ENCODE measurements around the gene PDZD2. TPM values are rescaled to one million over a fixed set of nuclear protein-coding genes. Genes with fewer than 3 reads are reported as not detected.

PDZD2 gene
- total and polyA plus RNA-seq, 2 experiments from 2014 or later = 0.21 TPM; not detected in 1

DNA sequence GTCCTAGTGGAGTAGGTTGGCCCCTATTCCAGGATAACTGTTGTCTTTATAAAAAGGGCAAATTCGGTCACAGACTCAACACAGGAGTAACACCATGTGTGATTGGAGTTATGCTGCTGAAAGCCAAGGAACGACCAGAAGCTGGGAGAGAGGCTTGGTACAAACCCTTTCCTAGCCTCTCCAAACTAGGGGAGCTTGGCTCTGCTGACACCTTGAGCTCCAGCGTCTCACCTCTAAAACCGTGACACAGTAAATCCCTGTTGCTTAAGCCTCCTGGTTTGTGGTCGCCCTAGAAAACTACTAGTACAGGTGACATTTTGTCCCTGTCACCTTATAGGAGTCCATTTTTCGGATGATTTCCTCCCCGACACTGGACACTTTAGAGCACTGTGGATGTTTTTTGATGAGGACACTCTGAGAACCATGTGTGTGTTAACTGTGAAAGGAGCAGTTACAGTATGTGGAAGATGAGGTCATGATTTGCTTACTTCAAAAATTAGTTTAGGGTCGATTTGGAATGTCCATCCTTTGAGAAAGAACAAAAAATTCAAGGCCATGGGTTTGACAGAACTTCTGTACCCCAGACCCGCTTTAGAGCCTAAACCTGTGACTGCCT is 167.0 kb downstream of the PDZD2 start:
- in situ Hi-C loops (cut with MboI) = loop anchor here (10.0 kb wide), 1 partner anchor 221 kb away; no protein-coding TSS in a partner anchor
- WGBS, 2 experiments (ENCODE audit: low coverage in 1 of 2, low lambda C conversion rate in 2 of 2, missing lambda C conversion rate in 2 of 2) = 60 to 61% methylated on average over 9 of the region's 9 CpGs
- H3K27ac ChIP-seq = no peak overlapping the region
- no peaks in the 10 kb centered on the region for H3K79me2 ChIP-seq (ENCODE audit: insufficient read depth)
- H4K20me1 ChIP-seq (ENCODE audit: insufficient read depth) = no peaks in the 10 kb centered on the region
- H3K4me2 ChIP-seq (ENCODE audit: unreplicated experiment) = no peak overlapping the region
- no peak overlapping the region for H3K9ac ChIP-seq
- H2AFZ ChIP-seq = no peak overlapping the region
- no peak overlapping the region for H3K4me3 ChIP-seq
- H3K9me3 ChIP-seq (ENCODE audit: low read depth) = no peaks in the 10 kb centered on the region
- H3K4me1 ChIP-seq (ENCODE audit: insufficient read depth) = peaks cover 2% of the 10 kb centered on the region
- TF ChIP-seq EZH2phosphoT487 (IDR thresholded peaks at IDR 0.05; ENCODE audit: insufficient read depth, low read depth) (no peak), EZH2 (IDR thresholded peaks at IDR 0.05; ENCODE audit: insufficient read depth, poor library complexity, severe bottlenecking) (no peak)
- H3K9me2 ChIP-seq (ENCODE audit: insufficient read depth) = no peaks in the 10 kb centered on the region
- no peak for DNase-seq
- H3K27me3 ChIP-seq (replicated peaks; ENCODE audit: insufficient read depth) = peaks cover 31% of the 10 kb centered on the region; the same call in 1 of the 2 replicates
- H3K36me3 ChIP-seq (ENCODE audit: low read depth) = no peaks in the 10 kb centered on the region
- H3F3A ChIP-seq (ENCODE audit: insufficient read depth) = peaks cover 4% of the 10 kb centered on the region; the same call in 1 of the 2 replicates

DNA sequence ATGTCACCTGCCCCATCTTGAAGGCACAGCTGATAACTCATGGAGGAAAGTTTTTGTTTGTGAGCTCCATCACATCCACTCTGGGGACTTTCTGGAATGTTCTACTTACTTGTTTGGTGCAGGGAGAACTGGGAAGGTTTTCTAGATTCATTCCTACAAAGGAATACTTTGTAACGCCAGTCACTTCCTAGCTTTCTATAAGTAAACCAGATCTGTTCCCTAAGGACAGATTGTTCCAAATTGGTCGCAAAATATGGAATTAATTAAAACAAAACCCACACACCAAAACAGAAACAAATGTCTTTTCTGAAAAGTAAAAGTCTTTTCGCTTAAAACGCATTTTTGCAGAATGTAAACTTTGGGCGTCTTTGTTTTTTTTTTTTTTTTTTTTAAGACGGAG is 167.6 kb downstream of the PDZD2 start:
- no peaks in the 10 kb centered on the region for H3K9me3 ChIP-seq (ENCODE audit: low read depth)
- DNase-seq = peak; percentile 18
- in situ Hi-C loops (cut with MboI) = loop anchor here (10.0 kb wide), 1 partner anchor 222 kb away; no protein-coding TSS in a partner anchor
- no peaks in the 10 kb centered on the region for H3K9me2 ChIP-seq (ENCODE audit: insufficient read depth)
- peaks cover 7% of the 10 kb centered on the region; the same call in 1 of the 2 replicates for H3F3A ChIP-seq (ENCODE audit: insufficient read depth)
- H3K4me2 ChIP-seq (ENCODE audit: unreplicated experiment) = peak overlapping the region; percentile 41
- TF ChIP-seq EZH2phosphoT487 (IDR thresholded peaks at IDR 0.05; ENCODE audit: insufficient read depth, low read depth) = no peak
- TF ChIP-seq EZH2 (IDR thresholded peaks at IDR 0.05; ENCODE audit: insufficient read depth, poor library complexity, severe bottlenecking) = no peak
- no peak overlapping the region for H3K27ac ChIP-seq
- H3K9ac ChIP-seq = no peak overlapping the region
- 1% methylated on average over 6 of the region's 6 CpGs for WGBS, 2 experiments (ENCODE audit: low coverage in 1 of 2, low lambda C conversion rate in 2 of 2, missing lambda C conversion rate in 2 of 2)
- peaks cover 8% of the 10 kb centered on the region for H3K4me1 ChIP-seq (ENCODE audit: insufficient read depth)
- no peaks in the 10 kb centered on the region for H3K36me3 ChIP-seq (ENCODE audit: low read depth)
- no peaks in the 10 kb centered on the region for H4K20me1 ChIP-seq (ENCODE audit: insufficient read depth)
- H3K4me3 ChIP-seq = peak overlapping the region; percentile 25
- peaks cover 31% of the 10 kb centered on the region; the same call in 1 of the 2 replicates for H3K27me3 ChIP-seq (replicated peaks; ENCODE audit: insufficient read depth)
- H2AFZ ChIP-seq = no peak overlapping the region
- H3K79me2 ChIP-seq (ENCODE audit: insufficient read depth) = no peaks in the 10 kb centered on the region

DNA sequence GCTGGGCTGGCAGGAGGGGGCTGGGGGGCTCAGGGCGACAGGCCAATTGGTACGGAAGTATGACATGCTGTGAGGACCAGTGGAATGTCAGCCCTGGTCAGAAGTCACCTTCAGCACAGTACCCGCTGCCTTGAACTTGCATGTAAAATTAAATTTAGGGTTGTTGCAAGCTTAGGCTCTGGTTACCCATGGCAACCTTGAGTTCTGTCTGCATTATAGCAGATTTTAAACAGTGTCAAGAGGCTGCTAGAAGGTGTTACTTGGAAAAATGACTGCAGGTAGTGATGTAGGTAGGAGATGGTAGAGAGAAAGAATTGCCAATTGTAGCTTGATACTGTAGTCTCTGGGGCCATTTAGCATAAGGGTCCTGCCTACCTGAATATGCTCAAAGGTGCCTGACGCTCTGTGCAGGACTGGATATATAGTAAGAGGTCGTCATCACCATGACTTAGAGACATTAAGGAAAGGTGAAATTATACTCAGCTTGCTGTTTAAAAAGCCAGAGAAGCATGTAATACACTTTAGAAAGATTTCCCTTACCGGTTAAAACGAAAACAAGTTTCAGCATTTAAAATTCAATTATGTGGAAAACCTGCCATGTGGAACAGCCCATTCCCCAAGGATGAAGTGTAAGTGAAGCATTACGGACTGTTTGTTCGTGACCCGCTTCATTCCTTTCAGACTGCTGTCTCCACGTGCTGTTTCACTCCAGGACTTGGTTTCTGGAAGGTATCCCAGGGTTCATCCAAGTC is 169.0 kb downstream of the PDZD2 start:
- Histone ChIP-seq H3K9ac (no peak overlapping the region), H3F3A (ENCODE audit: insufficient read depth) (peaks cover 7% of the 10 kb centered on the region; the same call in 1 of the 2 replicates)
- in situ Hi-C loops (cut with MboI) = loop anchor here (10.0 kb wide), 1 partner anchor 223 kb away; no protein-coding TSS in a partner anchor

GRCh38 chr5:31809050-31809870 is 170.3 kb downstream of the PDZD2 start:
- no peak overlapping the region for H3K27ac ChIP-seq
- no peak overlapping the region for H3K4me2 ChIP-seq (ENCODE audit: unreplicated experiment)

More for the DNA sequence above, 169.0 kb downstream of the PDZD2 start:
- H3K36me3 ChIP-seq (ENCODE audit: low read depth) = no peaks in the 10 kb centered on the region
- H3K4me3 ChIP-seq = no peak overlapping the region
- H3K9me3 ChIP-seq (ENCODE audit: low read depth) = no peaks in the 10 kb centered on the region
- no peak overlapping the region for H2AFZ ChIP-seq
- no peaks in the 10 kb centered on the region for H3K79me2 ChIP-seq (ENCODE audit: insufficient read depth)
- WGBS, 2 experiments (ENCODE audit: low coverage in 1 of 2, low lambda C conversion rate in 2 of 2, missing lambda C conversion rate in 2 of 2) = 67 to 70% methylated on average over 11 of the region's 11 CpGs
- no peaks in the 10 kb centered on the region for H3K9me2 ChIP-seq (ENCODE audit: insufficient read depth)
- H4K20me1 ChIP-seq (ENCODE audit: insufficient read depth) = no peaks in the 10 kb centered on the region
- peaks cover 9% of the 10 kb centered on the region for H3K4me1 ChIP-seq (ENCODE audit: insufficient read depth)
- H3K4me2 ChIP-seq (ENCODE audit: unreplicated experiment) = no peak overlapping the region
- H3K27ac ChIP-seq = no peak overlapping the region
- no peak for TF ChIP-seq EZH2phosphoT487 (IDR thresholded peaks at IDR 0.05; ENCODE audit: insufficient read depth, low read depth)
- no peak for TF ChIP-seq EZH2 (IDR thresholded peaks at IDR 0.05; ENCODE audit: insufficient read depth, poor library complexity, severe bottlenecking)
- H3K27me3 ChIP-seq (replicated peaks; ENCODE audit: insufficient read depth) = peaks cover 31% of the 10 kb centered on the region; the same call in 1 of the 2 replicates
- DNase-seq = no peak

More at GRCh38 chr5:31809050-31809870, 170.3 kb downstream of the PDZD2 start:
- Histone ChIP-seq H3K79me2 (ENCODE audit: insufficient read depth) (no peaks in the 10 kb centered on the region), H3K9me3 (ENCODE audit: low read depth) (no peaks in the 10 kb centered on the region), H3K36me3 (ENCODE audit: low read depth) (no peaks in the 10 kb centered on the region), H3K9ac (no peak overlapping the region), H3K27me3 (replicated peaks; ENCODE audit: insufficient read depth) (peaks cover 29% of the 10 kb centered on the region; the same call in 1 of the 2 replicates), H2AFZ (no peak overlapping the region), H4K20me1 (ENCODE audit: insufficient read depth) (no peaks in the 10 kb centered on the region), H3F3A (ENCODE audit: insufficient read depth) (peaks cover 7% of the 10 kb centered on the region; the same call in 1 of the 2 replicates), H3K4me1 (ENCODE audit: insufficient read depth) (peaks cover 9% of the 10 kb centered on the region), H3K4me3 (no peak overlapping the region), H3K9me2 (ENCODE audit: insufficient read depth) (no peaks in the 10 kb centered on the region)
- in situ Hi-C loops (cut with MboI) = loop anchor here (10.0 kb wide), 1 partner anchor 224 kb away; no protein-coding TSS in a partner anchor
- TF ChIP-seq EZH2phosphoT487 (IDR thresholded peaks at IDR 0.05; ENCODE audit: insufficient read depth, low read depth) (no peak), EZH2 (IDR thresholded peaks at IDR 0.05; ENCODE audit: insufficient read depth, poor library complexity, severe bottlenecking) (no peak)
- WGBS, 2 experiments (ENCODE audit: low coverage in 1 of 2, low lambda C conversion rate in 2 of 2, missing lambda C conversion rate in 2 of 2) = 54 to 56% methylated on average over 15 of the region's 15 CpGs
- peak; percentile 84 for DNase-seq
